ENCODE data around the gene ARID1B. TPM values are rescaled to one million over a fixed set of nuclear protein-coding genes. Genes with fewer than 3 reads are reported as not detected.
A peak's percentile ranks its signal among the peaks of the same experiment; 100 is the strongest.

The ARID1B gene
- total RNA-seq, 4 donors from 2014 or later: 157 to 315 (median 206) TPM

DNA sequence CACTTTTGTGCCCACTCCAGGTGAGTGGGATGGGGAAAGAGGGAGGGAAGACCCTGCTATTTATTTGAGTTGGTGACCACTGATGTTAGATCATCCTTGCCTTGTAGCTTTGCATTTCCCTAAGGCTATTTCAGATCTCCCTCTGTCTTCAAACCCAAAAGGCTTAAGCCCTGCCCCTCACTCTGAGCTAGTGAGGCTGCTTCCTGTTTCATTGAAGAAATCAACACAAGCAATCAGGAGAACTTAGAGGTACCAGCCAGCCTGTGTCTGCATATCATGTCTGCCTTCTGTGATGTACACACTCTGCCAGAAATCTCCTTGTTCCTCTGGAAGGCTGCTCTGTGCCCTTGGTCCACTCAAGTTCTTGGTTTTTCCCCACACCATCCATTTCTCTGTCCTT, 135.3 kb downstream of the ARID1B start:
- Histone ChIP-seq H3K27ac (no peak overlapping the region), H3K36me3 (no peaks in the 10 kb centered on the region), H3K9me3 (no peaks in the 10 kb centered on the region), H3K4me1 (peaks cover 6 to 18% of the 10 kb centered on the region in 2 donors), H3K27me3 (no peaks in the 10 kb centered on the region), H3K4me3 (replicated peaks in 1 of 3) (no peak overlapping the region)
- intact Hi-C loops (cut with DNase I): no loop called here
- TF ChIP-seq POLR2A (IDR thresholded peaks at IDR 0.05): no peak
- TF ChIP-seq, protein P1, sequence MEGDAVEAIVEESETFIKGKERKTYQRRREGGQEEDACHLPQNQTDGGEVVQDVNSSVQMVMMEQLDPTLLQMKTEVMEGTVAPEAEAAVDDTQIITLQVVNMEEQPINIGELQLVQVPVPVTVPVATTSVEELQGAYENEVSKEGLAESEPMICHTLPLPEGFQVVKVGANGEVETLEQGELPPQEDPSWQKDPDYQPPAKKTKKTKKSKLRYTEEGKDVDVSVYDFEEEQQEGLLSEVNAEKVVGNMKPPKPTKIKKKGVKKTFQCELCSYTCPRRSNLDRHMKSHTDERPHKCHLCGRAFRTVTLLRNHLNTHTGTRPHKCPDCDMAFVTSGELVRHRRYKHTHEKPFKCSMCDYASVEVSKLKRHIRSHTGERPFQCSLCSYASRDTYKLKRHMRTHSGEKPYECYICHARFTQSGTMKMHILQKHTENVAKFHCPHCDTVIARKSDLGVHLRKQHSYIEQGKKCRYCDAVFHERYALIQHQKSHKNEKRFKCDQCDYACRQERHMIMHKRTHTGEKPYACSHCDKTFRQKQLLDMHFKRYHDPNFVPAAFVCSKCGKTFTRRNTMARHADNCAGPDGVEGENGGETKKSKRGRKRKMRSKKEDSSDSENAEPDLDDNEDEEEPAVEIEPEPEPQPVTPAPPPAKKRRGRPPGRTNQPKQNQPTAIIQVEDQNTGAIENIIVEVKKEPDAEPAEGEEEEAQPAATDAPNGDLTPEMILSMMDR (IDR thresholded peaks at IDR 0.05): no peak
- DNase-seq: no peak

DNA sequence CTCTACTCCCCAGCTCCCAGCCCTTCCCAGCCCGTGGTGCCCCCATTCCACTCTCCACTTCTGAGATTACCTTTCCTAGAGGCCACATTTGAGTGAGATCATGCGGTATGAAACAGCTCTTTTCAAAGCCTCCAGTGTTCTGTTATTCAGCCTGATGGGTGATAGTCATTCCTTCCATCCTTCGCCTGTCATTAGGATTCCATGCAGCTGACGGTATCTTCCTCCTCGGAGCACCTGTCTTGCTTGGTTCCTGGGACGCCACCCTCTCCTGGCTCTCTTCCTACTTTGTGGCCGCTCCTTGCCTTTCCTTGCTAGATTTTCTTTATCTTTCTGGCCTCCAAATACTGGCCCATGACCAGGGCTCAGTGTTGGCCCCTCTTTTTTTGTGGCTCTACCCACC, 137.0 kb downstream of the ARID1B start:
- no peaks in the 10 kb centered on the region for H3K27me3 ChIP-seq
- H3K4me1 ChIP-seq: peaks cover 23 to 36% of the 10 kb centered on the region in 2 donors
- no peak overlapping the region for H3K4me3 ChIP-seq (replicated peaks in 1 of 3)
- intact Hi-C loops (cut with DNase I): no loop called here
- no peaks in the 10 kb centered on the region for H3K36me3 ChIP-seq
- DNase-seq: no peak
- H3K9me3 ChIP-seq: no peaks in the 10 kb centered on the region
- no peak overlapping the region for H3K27ac ChIP-seq
- TF ChIP-seq, protein P1 (IDR thresholded peaks at IDR 0.05): no peak
- no peak for TF ChIP-seq POLR2A (IDR thresholded peaks at IDR 0.05)
- WGBS, 2 donors: 98 to 99% methylated on average over 7 of the region's 7 CpGs

DNA sequence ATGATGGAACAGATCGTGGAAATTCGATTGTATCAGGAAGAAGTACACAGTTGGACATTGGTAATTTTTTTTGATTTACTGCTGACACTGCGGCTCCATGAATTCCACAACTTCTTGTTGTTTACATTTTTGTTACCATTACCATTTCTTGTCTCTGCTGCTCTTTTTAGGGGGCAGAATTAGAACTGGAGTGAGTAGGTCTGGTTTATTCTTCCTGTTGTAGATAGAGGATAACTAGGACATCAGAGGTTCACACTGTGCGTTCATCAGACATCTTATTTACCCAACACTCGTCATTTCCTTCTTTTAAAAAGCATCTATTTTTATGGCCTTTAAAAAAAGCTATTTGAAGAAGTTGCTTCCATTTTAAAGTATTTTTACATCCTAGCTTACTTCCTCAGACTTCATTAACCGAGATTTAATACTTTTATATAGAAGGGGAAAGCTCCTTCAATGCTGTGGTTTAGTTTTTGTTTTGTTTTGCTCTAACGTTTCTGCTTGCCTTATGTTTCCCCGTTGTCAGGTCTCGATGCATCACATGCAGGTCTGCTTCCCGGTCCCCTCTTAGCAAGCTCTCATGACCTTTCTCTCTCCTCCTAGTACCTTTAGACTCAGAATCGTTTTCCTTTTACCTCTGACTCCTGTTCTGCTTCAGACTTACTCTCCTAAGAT, 139.1 kb downstream of the ARID1B start:
- TF ChIP-seq POLR2A (IDR thresholded peaks at IDR 0.05): no peak
- TF ChIP-seq, protein P1 (IDR thresholded peaks at IDR 0.05): no peak
- 75 to 78% methylated on average over 11 of the region's 11 CpGs for WGBS, 2 donors
- H3K36me3 ChIP-seq: no peaks in the 10 kb centered on the region
- DNase-seq: no peak
- H3K4me3 ChIP-seq (replicated peaks in 1 of 3): no peak overlapping the region
- peaks cover 25 to 42% of the 10 kb centered on the region in 2 donors for H3K4me1 ChIP-seq
- no peaks in the 10 kb centered on the region for H3K27me3 ChIP-seq
- H3K9me3 ChIP-seq: no peaks in the 10 kb centered on the region
- no peak overlapping the region for H3K27ac ChIP-seq
- intact Hi-C loops (cut with DNase I): no loop called here

DNA sequence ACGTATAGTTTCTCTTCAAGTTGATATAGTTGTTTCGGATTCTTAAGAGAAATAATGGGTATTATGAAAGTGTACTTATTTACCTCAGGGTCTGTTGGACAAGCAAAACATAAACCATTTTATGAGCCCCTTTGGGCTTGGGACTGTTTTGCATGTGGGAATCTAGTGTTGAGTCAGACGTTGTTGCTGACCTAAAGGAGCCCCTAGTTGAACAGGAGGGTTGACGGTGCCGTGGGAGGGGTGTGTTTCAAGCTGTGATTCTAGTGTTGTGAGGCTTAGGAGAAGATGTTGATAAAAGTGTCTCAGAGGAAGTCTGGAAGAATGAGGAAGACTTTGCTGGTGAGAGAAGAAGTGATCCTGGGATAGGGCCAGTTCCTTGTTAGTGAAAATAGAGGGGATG, 140.0 kb downstream of the ARID1B start:
- no peaks in the 10 kb centered on the region for H3K27me3 ChIP-seq
- no peak overlapping the region for H3K4me3 ChIP-seq (replicated peaks in 1 of 3)
- DNase-seq: no peak
- no peaks in the 10 kb centered on the region for H3K9me3 ChIP-seq
- no peaks in the 10 kb centered on the region for H3K36me3 ChIP-seq
- WGBS, 2 donors: 79 to 84% methylated on average over 5 of the region's 5 CpGs
- TF ChIP-seq, protein P1 (IDR thresholded peaks at IDR 0.05): no peak
- no peak for TF ChIP-seq POLR2A (IDR thresholded peaks at IDR 0.05)
- peak overlapping the region in 2 of 3 donors; percentile 8 to 33 for H3K27ac ChIP-seq
- peaks cover 25 to 42% of the 10 kb centered on the region in 2 donors for H3K4me1 ChIP-seq
- intact Hi-C loops (cut with DNase I): no loop called here

DNA sequence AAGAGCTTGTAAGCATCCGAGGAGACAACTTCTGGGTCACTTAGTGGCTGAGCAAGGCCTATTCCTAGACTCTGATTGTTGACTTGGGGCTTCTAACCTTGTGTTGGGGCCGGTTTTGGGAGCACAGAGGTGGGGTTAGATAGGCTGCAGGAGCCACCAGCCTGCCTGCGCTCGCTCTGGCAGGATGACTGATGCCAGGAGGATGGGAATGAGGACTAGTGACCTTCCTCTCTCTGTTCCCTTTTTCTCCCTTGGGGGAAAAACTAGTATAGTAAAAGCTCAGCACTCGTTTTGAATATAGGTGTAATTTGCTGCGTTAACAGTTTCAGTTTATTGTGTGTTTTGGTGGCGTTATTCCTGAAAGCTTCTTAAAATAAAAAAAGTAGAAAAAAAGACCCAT, 141.5 kb downstream of the ARID1B start:
- intact Hi-C loops (cut with DNase I): no loop called here
- no peaks in the 10 kb centered on the region for H3K36me3 ChIP-seq
- WGBS, 2 donors: 58 to 68% methylated on average over 7 of the region's 7 CpGs
- no peak for TF ChIP-seq POLR2A (IDR thresholded peaks at IDR 0.05)
- TF ChIP-seq, protein P1 (IDR thresholded peaks at IDR 0.05): no peak
- peaks cover 25 to 44% of the 10 kb centered on the region in 2 donors for H3K4me1 ChIP-seq
- peak overlapping the region in 2 of 3 donors; percentile 9 to 45 for H3K27ac ChIP-seq
- no peak overlapping the region for H3K4me3 ChIP-seq (replicated peaks in 1 of 3)
- no peaks in the 10 kb centered on the region for H3K9me3 ChIP-seq
- H3K27me3 ChIP-seq: no peaks in the 10 kb centered on the region
- no peak for DNase-seq
